Type B pancreatic cell (in vitro differentiated cells): Measurements from ENCODE around the gene TMEM221. TPM values are rescaled to one million over a fixed set of nuclear protein-coding genes. Genes with fewer than 3 reads are reported as not detected.

Experiments
- DNase-seq: peaks from one replicate; pipeline ENCODE4 v3.0.0; 2021; ENCODE audit warnings: mixed read lengths; ENCODE audit not compliant: unreplicated experiment; ENCODE audit errors: extremely low spot score
- H3K27ac Mint-ChIP-seq: 2 replicates; pipeline ENCODE4 v1.8.0; 2021; ENCODE audit warnings: mild to moderate bottlenecking, mixed read lengths
- H3K27me3 Mint-ChIP-seq: 2 replicates; pipeline ENCODE4 v1.8.0; 2021; ENCODE audit warnings: mixed read lengths
- H3K36me3 Mint-ChIP-seq: 2 replicates; pipeline ENCODE4 v1.8.0; 2021; ENCODE audit warnings: mixed read lengths
- H3K4me1 Mint-ChIP-seq: one replicate; pipeline ENCODE4 v1.8.0; 2021; ENCODE audit warnings: mixed read lengths; ENCODE audit not compliant: unreplicated experiment
- H3K4me3 Mint-ChIP-seq: 2 replicates; pipeline ENCODE4 v1.8.0; 2021; ENCODE audit warnings: mild to moderate bottlenecking, mixed read lengths
- H3K9me3 Mint-ChIP-seq: 2 replicates; pipeline ENCODE4 v1.8.0; 2021; ENCODE audit warnings: mixed read lengths
- CTCF ChIP-seq: fragments of 200-600 bp; sonication (generic); conservative IDR thresholded peaks from 2 replicates; pipeline ENCODE4 v1.5.0; 2021; ENCODE audit warnings: antibody characterized with exemption, mild to moderate bottlenecking
- total RNA-seq: library from RNA; stranded (reverse); gene quantifications from 2 replicates; pipeline ENCODE4 v1.2.1, GENCODE V29; 2021; ENCODE audit warnings: low replicate concordance

Gene TMEM221
- total RNA-seq, 1 donor from 2014 or later, result 0.87 TPM

- no peak overlapping the region for H3K4me3 Mint-ChIP-seq
- H3K4me1 Mint-ChIP-seq, result peaks cover 24% of the 10 kb centered on the region
- no peaks in the 10 kb centered on the region for H3K9me3 Mint-ChIP-seq
- H3K27me3 Mint-ChIP-seq, result peaks cover 22% of the 10 kb centered on the region
- no peak for DNase-seq
- TF ChIP-seq CTCF, result no peak
- H3K36me3 Mint-ChIP-seq, result no peaks in the 10 kb centered on the region
- no peak overlapping the region for H3K27ac Mint-ChIP-seq
Measured at GRCh38 chr19:17411801-17412200, 36.7 kb downstream of the TMEM221 start.

GRCh38 chr19:17409990-17410389 lies 38.5 kb downstream of the TMEM221 start:
- H3K9me3 Mint-ChIP-seq, result no peaks in the 10 kb centered on the region
- H3K36me3 Mint-ChIP-seq, result no peaks in the 10 kb centered on the region
- no peak for DNase-seq
- H3K27me3 Mint-ChIP-seq, result peaks cover 11% of the 10 kb centered on the region
- no peak overlapping the region for H3K27ac Mint-ChIP-seq
- H3K4me1 Mint-ChIP-seq, result peaks cover 28% of the 10 kb centered on the region
- TF ChIP-seq CTCF, result no peak
- no peak overlapping the region for H3K4me3 Mint-ChIP-seq

- Mint-ChIP-seq H3K4me1 (peaks cover 15% of the 10 kb centered on the region), H3K36me3 (no peaks in the 10 kb centered on the region), H3K27ac (peak overlapping the region; percentile 9), H3K27me3 (no peaks in the 10 kb centered on the region), H3K9me3 (no peaks in the 10 kb centered on the region), H3K4me3 (no peak overlapping the region)
- TF ChIP-seq CTCF, result no peak
- no peak for DNase-seq
Measured at GRCh38 chr19:17406887-17407196, 41.6 kb downstream of the TMEM221 start.

GRCh38 chr19:17406046-17406886 lies 42.2 kb downstream of the TMEM221 start:
- H3K4me1 Mint-ChIP-seq, result peaks cover 11% of the 10 kb centered on the region
- H3K4me3 Mint-ChIP-seq, result no peak overlapping the region
- DNase-seq, result no peak
- H3K27me3 Mint-ChIP-seq, result peaks cover 4% of the 10 kb centered on the region
- no peak for TF ChIP-seq CTCF
- H3K27ac Mint-ChIP-seq, result no peak overlapping the region
- no peaks in the 10 kb centered on the region for H3K36me3 Mint-ChIP-seq
- no peaks in the 10 kb centered on the region for H3K9me3 Mint-ChIP-seq

GRCh38 chr19:17405250-17406045 lies 43.0 kb downstream of the TMEM221 start, which contains the start of gene BST2:
Gene BST2 (minus strand): TSS chr19:17405630. CDS start chr19:17405575, 55 bp downstream.
- TF ChIP-seq CTCF, result no peak
- no peak for DNase-seq
- Mint-ChIP-seq H3K4me3 (no peak within 1 kb of the TSS), H3K4me1 (peaks cover 11% of the 10 kb centered on the region), H3K27ac (no peak within 1 kb of the TSS), H3K36me3 (no peaks in the 10 kb centered on the region), H3K9me3 (no peaks in the 10 kb centered on the region), H3K27me3 (peaks cover 4% of the 10 kb centered on the region)
